GM12878 (cell line): ENCODE data around the gene RPL36. TPM values are rescaled to one million over a fixed set of nuclear protein-coding genes. Genes with fewer than 3 reads are reported as not detected.

Source experiments
- ATAC-seq: fragments of 200-7000 bp; cut with Tn5 transposase; 3 replicates; pipeline ENCODE4 v1.9.1; 2020; ENCODE audit warnings: mild to moderate bottlenecking, moderate library complexity
- BruUV-seq: library from RNA; stranded (reverse); fragments of 400-500 nt; replicated peaks from 2 replicates; lab custom pipeline; 2021; lab: Mats Ljungman, UMichigan
- CTCF ChIA-PET: fragments of 300-600 bp; sonication (Branson Sonifier 250); formaldehyde crosslinking; extraction: SDS; loops from one replicate; lab custom pipeline; 2021; ENCODE audit warnings: inconsistent platforms; lab: Yijun Ruan, JAX
- POLR2A ChIA-PET: fragments of 350-600 bp; formaldehyde crosslinking; extraction: SDS; loops from one replicate; lab custom pipeline; 2021; ENCODE audit warnings: inconsistent platforms; lab: Charles Lee
- RAD21 ChIA-PET: fragments of 300-600 bp; sonication (Branson Sonifier 250); formaldehyde crosslinking; loops from one replicate; lab custom pipeline; 2023; ENCODE audit warnings: antibody characterized with exemption; ENCODE audit not compliant: unreplicated experiment; lab: Charles Lee
- SMC1A ChIA-PET: fragments of 300-600 bp; sonication (Branson Sonifier 250); formaldehyde crosslinking; loops from one replicate; lab custom pipeline; 2023; ENCODE audit not compliant: unreplicated experiment, uncharacterized antibody; lab: Charles Lee
- DNase-seq: peaks from one replicate; pipeline ENCODE4 v3.0.0-alpha.2; 2011; ENCODE audit warnings: low read depth, low spot score
- FAIRE-seq: peaks from 3 replicates; lab custom pipeline; 2011; peaks lifted over from hg19 to GRCh38; lab: Jason Lieb, UNC
- H2AFZ ChIP-seq: 2 replicates; pipeline ENCODE4 v1.6.0; 2011; ENCODE audit warnings: low read depth, low read length, control low read depth; ENCODE audit not compliant: control insufficient read depth
- H3K27ac ChIP-seq: 2 replicates; pipeline ENCODE4 v1.5.1; 2011; ENCODE audit warnings: control low read depth; ENCODE audit not compliant: control insufficient read depth, insufficient read depth
- H3K27me3 ChIP-seq, 2 experiments: replicated peaks in 1 of 2; 2 replicates each; pipeline versions ENCODE4 v1.6.0 to v1.6.1; 2011; ENCODE audit warnings: low read length in 1 of 2; ENCODE audit not compliant: control insufficient read depth in 2 of 2, insufficient read depth in 2 of 2
- H3K36me3 ChIP-seq, 2 experiments: 2 replicates each; pipeline ENCODE4 v1.5.1; 2011; ENCODE audit warnings: low read length in 1 of 2; ENCODE audit not compliant: control insufficient read depth in 2 of 2, insufficient read depth in 2 of 2
- H3K4me1 ChIP-seq: 2 replicates; pipeline ENCODE4 v1.6.1; 2011; ENCODE audit warnings: mild to moderate bottlenecking, low read length, moderate library complexity, mixed read lengths; ENCODE audit not compliant: control insufficient read depth, insufficient read depth
- H3K4me2 ChIP-seq: 2 replicates; pipeline ENCODE4 v1.6.0; 2011; ENCODE audit warnings: control low read depth; ENCODE audit not compliant: control insufficient read depth, insufficient read depth
- H3K4me3 ChIP-seq: fragments of 200-600 bp; sonication (generic); 2 replicates; pipeline ENCODE4 v1.5.1; 2016
- H3K79me2 ChIP-seq: 2 replicates; pipeline ENCODE4 v1.6.0; 2011; ENCODE audit warnings: low read length; ENCODE audit not compliant: control insufficient read depth, insufficient read depth
- H3K9ac ChIP-seq: 2 replicates; pipeline ENCODE4 v1.8.0; 2011; ENCODE audit warnings: low read length, control low read depth, mixed read lengths; ENCODE audit not compliant: control insufficient read depth, insufficient read depth
- H3K9me3 ChIP-seq: replicated peaks from 3 replicates; pipeline ENCODE4 v1.5.1; 2011; ENCODE audit warnings: mild to moderate bottlenecking, low read length; ENCODE audit not compliant: control insufficient read depth, insufficient read depth
- H4K20me1 ChIP-seq: 2 replicates; pipeline ENCODE4 v1.6.0; 2011; ENCODE audit not compliant: control insufficient read depth, insufficient read depth
- BCL11A ChIP-seq: IDR thresholded peaks from 2 replicates; pipeline ENCODE4 v1.6.1; 2011; ENCODE audit warnings: low read depth, low read length
- ESRRA ChIP-seq: IDR thresholded peaks from 2 replicates; pipeline ENCODE4 v1.6.1; 2012; ENCODE audit warnings: mild to moderate bottlenecking, low read length, improper control_type of control experiment
- MEF2B ChIP-seq: fragments of 450-650 bp; IDR thresholded peaks from 2 replicates; pipeline ENCODE4 v1.6.1; 2018; ENCODE audit warnings: mild to moderate bottlenecking, moderate library complexity; ENCODE audit not compliant: partially characterized antibody, poor library complexity, severe bottlenecking
- NFYA ChIP-seq: IDR thresholded peaks from 2 replicates; pipeline ENCODE4 v1.6.1; 2011; ENCODE audit warnings: low read depth, mild to moderate bottlenecking, low read length, improper control_type of control experiment, borderline replicate concordance
- ZBED1 ChIP-seq: IDR thresholded peaks from 2 replicates; pipeline ENCODE4 v1.6.1; 2016; ENCODE audit warnings: borderline replicate concordance
- WGBS: methylation state at CpG from one replicate; pipeline ENCODE4 v1.1.6; 2016; ENCODE audit warnings: low lambda C conversion rate; ENCODE audit not compliant: insufficient replicate concordance, insufficient coverage; ENCODE audit errors: missing lambda C conversion rate; 5-methylcytosine and 5-hydroxymethylcytosine counted together
- in situ Hi-C: fragments of 300-500 bp; cut with MboI; formaldehyde crosslinking; loops from 9 replicates; pipeline ENCODE4 v1.14.3; 2018; ENCODE audit warnings: mixed read lengths
- intact Hi-C: fragments of 100-400 bp; cut with micrococcal nuclease; formaldehyde crosslinking; loops from one replicate; pipeline ENCODE4 v1.14.2; 2022; ENCODE audit not compliant: unreplicated experiment
- polyA plus RNA-seq, 11 experiments: library from polyadenylated mRNA; depleted of rRNA in 4 of 11; unstranded in 6 of 11; stranded (reverse) in 5 of 11; fragments of >200 nt; fragmentation: Nextera tagmentation in 4 of 11; fragmentation: Illumina TruSeq in 1 of 11; extraction: Ambion mirVana in 4 of 11; extraction: Trizol in 1 of 11; gene quantifications; 1 replicate in 1 of 11; 2 replicates in 10 of 11; pipeline versions ENCODE4 v1.2.1 to v1.2.3, GENCODE V29; 2011 to 2016; ENCODE audit warnings: inconsistent platforms in 2 of 11, missing spikeins in 2 of 11, low read depth in 1 of 11
- total RNA-seq, 4 experiments: library from RNA; depleted of rRNA in 3 of 4; stranded (reverse); fragments of >200 nt in 3 of 4; fragmentation: Illumina TruSeq in 1 of 4; extraction: Trizol in 1 of 4; gene quantifications; 2 replicates each; pipeline versions ENCODE4 v1.2.1 to v1.2.3, GENCODE V29; 2013 to 2021
- TF ChIP-seq, protein P1 (sequence below): IDR thresholded peaks from 2 replicates; pipeline ENCODE4 v1.6.1; 2012; ENCODE audit warnings: low read depth, low read length, improper control_type of control experiment
- TF ChIP-seq, protein P2 (sequence below): fragments of 450-650 bp; IDR thresholded peaks from 2 replicates; pipeline ENCODE4 v1.6.1; 2017; ENCODE audit warnings: low read depth, mild to moderate bottlenecking, moderate library complexity
- TF ChIP-seq, protein P3 (sequence below): fragments of 450-650 bp; IDR thresholded peaks from 2 replicates; pipeline ENCODE4 v1.6.1; 2017; ENCODE audit warnings: mild to moderate bottlenecking, moderate library complexity

Gene RPL36
- total and polyA plus RNA-seq, 10 of the 15 experiments (the other 5 are each of a cell fraction or from before 2014, with no cell fraction given): 374 to 4,942 (median 2,053) TPM

DNA sequence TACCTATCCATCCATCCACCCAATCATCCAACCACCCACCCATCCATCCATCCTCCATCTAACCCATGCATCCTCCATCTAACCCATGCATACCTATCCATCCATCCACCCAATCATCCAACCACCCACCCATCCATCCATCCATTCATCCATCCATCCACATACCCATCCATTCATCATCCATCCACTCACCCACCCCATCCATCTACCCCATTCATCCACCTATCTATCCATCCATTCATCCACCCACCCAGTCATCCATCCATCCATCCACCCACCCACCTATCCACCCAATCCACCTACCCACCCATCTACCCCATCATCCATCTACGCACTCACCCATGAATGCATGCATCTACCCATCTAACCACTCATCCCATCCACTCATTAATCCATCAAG lies 16.3 kb upstream of the RPL36 start:
- Histone ChIP-seq H3K36me3 (peaks cover 2 to 16% of the 10 kb centered on the region in 2 experiments; a peak in 2 of 4 replicates), H3K9ac (no peak overlapping the region), H2AFZ (no peak overlapping the region), H4K20me1 (no peaks in the 10 kb centered on the region), H3K27ac (no peak overlapping the region), H3K4me2 (no peak overlapping the region), H3K27me3 (no peaks in the 10 kb centered on the region), H3K79me2 (no peaks in the 10 kb centered on the region), H3K4me3 (no peak overlapping the region), H3K4me1 (no peaks in the 10 kb centered on the region), H3K9me3 (no peaks in the 10 kb centered on the region)
- TF ChIP-seq ZBED1 (no peak), MEF2B (no peak), ESRRA (no peak), BCL11A (no peak), NFYA (no peak)
- TF ChIP-seq, protein P1, sequence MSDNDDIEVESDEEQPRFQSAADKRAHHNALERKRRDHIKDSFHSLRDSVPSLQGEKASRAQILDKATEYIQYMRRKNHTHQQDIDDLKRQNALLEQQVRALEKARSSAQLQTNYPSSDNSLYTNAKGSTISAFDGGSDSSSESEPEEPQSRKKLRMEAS: no peak
- TF ChIP-seq, protein P2, sequence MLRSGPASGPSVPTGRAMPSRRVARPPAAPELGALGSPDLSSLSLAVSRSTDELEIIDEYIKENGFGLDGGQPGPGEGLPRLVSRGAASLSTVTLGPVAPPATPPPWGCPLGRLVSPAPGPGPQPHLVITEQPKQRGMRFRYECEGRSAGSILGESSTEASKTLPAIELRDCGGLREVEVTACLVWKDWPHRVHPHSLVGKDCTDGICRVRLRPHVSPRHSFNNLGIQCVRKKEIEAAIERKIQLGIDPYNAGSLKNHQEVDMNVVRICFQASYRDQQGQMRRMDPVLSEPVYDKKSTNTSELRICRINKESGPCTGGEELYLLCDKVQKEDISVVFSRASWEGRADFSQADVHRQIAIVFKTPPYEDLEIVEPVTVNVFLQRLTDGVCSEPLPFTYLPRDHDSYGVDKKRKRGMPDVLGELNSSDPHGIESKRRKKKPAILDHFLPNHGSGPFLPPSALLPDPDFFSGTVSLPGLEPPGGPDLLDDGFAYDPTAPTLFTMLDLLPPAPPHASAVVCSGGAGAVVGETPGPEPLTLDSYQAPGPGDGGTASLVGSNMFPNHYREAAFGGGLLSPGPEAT: no peak
- TF ChIP-seq, protein P3, sequence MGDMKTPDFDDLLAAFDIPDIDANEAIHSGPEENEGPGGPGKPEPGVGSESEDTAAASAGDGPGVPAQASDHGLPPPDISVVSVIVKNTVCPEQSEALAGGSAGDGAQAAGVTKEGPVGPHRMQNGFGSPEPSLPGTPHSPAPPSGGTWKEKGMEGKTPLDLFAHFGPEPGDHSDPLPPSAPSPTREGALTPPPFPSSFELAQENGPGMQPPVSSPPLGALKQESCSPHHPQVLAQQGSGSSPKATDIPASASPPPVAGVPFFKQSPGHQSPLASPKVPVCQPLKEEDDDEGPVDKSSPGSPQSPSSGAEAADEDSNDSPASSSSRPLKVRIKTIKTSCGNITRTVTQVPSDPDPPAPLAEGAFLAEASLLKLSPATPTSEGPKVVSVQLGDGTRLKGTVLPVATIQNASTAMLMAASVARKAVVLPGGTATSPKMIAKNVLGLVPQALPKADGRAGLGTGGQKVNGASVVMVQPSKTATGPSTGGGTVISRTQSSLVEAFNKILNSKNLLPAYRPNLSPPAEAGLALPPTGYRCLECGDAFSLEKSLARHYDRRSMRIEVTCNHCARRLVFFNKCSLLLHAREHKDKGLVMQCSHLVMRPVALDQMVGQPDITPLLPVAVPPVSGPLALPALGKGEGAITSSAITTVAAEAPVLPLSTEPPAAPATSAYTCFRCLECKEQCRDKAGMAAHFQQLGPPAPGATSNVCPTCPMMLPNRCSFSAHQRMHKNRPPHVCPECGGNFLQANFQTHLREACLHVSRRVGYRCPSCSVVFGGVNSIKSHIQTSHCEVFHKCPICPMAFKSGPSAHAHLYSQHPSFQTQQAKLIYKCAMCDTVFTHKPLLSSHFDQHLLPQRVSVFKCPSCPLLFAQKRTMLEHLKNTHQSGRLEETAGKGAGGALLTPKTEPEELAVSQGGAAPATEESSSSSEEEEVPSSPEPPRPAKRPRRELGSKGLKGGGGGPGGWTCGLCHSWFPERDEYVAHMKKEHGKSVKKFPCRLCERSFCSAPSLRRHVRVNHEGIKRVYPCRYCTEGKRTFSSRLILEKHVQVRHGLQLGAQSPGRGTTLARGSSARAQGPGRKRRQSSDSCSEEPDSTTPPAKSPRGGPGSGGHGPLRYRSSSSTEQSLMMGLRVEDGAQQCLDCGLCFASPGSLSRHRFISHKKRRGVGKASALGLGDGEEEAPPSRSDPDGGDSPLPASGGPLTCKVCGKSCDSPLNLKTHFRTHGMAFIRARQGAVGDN: no peak
- BruUV-seq: no TSS peak
- intact Hi-C loops: no loop called here
- in situ Hi-C loops: no loop called here
- RAD21 ChIA-PET: no interaction called here
- 100% methylated on average over 1 of the region's 1 CpG for WGBS
- POLR2A ChIA-PET: interaction anchor here (0.7 kb wide), 1 partner anchor 20 kb away, joined by 4 read pairs; no protein-coding TSS in a partner anchor
- ATAC-seq (no peak), DNase-seq (no peak), FAIRE-seq (no peak)
- SMC1A ChIA-PET: no interaction called here
- CTCF ChIA-PET: no interaction called here
